Colon (tissue), 2 donors: ENCODE results near the gene GTF2IRD1.
"Not testable (repeated sequence)": the region's sequence is repeated elsewhere in the genome, so short reads cannot be mapped to it uniquely, and the experiment has no call there.

ENCODE experiments used
- FAIRE-seq: peaks from 2 replicates; lab custom pipeline; 2012; peaks lifted over from hg19 to GRCh38; lab: Jason Lieb, UNC
- donor health status: control.
- donor health status: control.

GTF2IRD1 gene

GRCh38 chr7:74491490-74491889 is 37.8 kb downstream of the GTF2IRD1 start:
- not testable (repeated sequence) for FAIRE-seq

GRCh38 chr7:74493295-74493694 is 39.6 kb downstream of the GTF2IRD1 start:
- FAIRE-seq = no peak

GRCh38 chr7:74494076-74494548 is 40.4 kb downstream of the GTF2IRD1 start:
- FAIRE-seq = no peak

GRCh38 chr7:74495112-74496086 is 41.7 kb downstream of the GTF2IRD1 start:
- no peak for FAIRE-seq

- FAIRE-seq = no peak
These were observed 42.6 kb downstream of the GTF2IRD1 start for GRCh38 chr7:74496272-74496671.

- FAIRE-seq = not testable (repeated sequence)
These were observed 43.1 kb downstream of the GTF2IRD1 start for GRCh38 chr7:74496773-74497172.

- no peak for FAIRE-seq
These were observed 44.6 kb downstream of the GTF2IRD1 start for GRCh38 chr7:74498354-74498753.

GRCh38 chr7:74498996-74499834 is 45.5 kb downstream of the GTF2IRD1 start:
- FAIRE-seq = no peak

- no peak for FAIRE-seq
These were observed 46.2 kb downstream of the GTF2IRD1 start for GRCh38 chr7:74499835-74500388.

- no peak for FAIRE-seq
These were observed 47.6 kb downstream of the GTF2IRD1 start for GRCh38 chr7:74501298-74501697.

GRCh38 chr7:74502216-74502891 is 48.6 kb downstream of the GTF2IRD1 start:
- no peak for FAIRE-seq

GRCh38 chr7:74503061-74503460 is 49.4 kb downstream of the GTF2IRD1 start:
- no peak for FAIRE-seq

GRCh38 chr7:74503943-74504342 is 50.2 kb downstream of the GTF2IRD1 start:
- no peak for FAIRE-seq

GRCh38 chr7:74505471-74506324 is 52.0 kb downstream of the GTF2IRD1 start:
- no peak for FAIRE-seq

- no peak for FAIRE-seq
These were observed 52.6 kb downstream of the GTF2IRD1 start for GRCh38 chr7:74506325-74506724.

- no peak for FAIRE-seq
These were observed 54.0 kb downstream of the GTF2IRD1 start for GRCh38 chr7:74507538-74508319.

GRCh38 chr7:74509453-74509852 is 55.7 kb downstream of the GTF2IRD1 start:
- FAIRE-seq = not testable (repeated sequence)

- FAIRE-seq = no peak
These were observed 57.6 kb downstream of the GTF2IRD1 start for GRCh38 chr7:74511345-74511744.

- FAIRE-seq = no peak
These were observed 59.1 kb downstream of the GTF2IRD1 start for GRCh38 chr7:74512762-74513161.

GRCh38 chr7:74514131-74514591 is 60.5 kb downstream of the GTF2IRD1 start:
- no peak for FAIRE-seq
